ENCODE data around the gene USP9Y.
A peak's percentile ranks its signal among the peaks of the same experiment; 100 is the strongest.

Gene USP9Y

GRCh38 chrY:12846793-12847192 lies 145.8 kb downstream of the USP9Y start:
- H3K27ac ChIP-seq (ENCODE audit: low read depth, low read length) = no peak overlapping the region
- no peak overlapping the region for H3K4me3 ChIP-seq (ENCODE audit: low read depth in 1 of 2, low read length in 2 of 2)
- H3K4me1 ChIP-seq (ENCODE audit: control insufficient read depth in 1 of 2, insufficient read depth in 2 of 2, low read length in 2 of 2) = no peaks in the 10 kb centered on the region
- no peak overlapping the region for H3K9ac ChIP-seq (ENCODE audit: low read depth in 1 of 2, low read length in 2 of 2)
- H3K27me3 ChIP-seq (ENCODE audit: control insufficient read depth in 1 of 2, insufficient read depth in 2 of 2, low read length in 2 of 2) = no peaks in the 10 kb centered on the region
- no peaks in the 10 kb centered on the region for H3K9me3 ChIP-seq (ENCODE audit: control insufficient read depth in 1 of 2, low read length in 2 of 2)
- H3K36me3 ChIP-seq (ENCODE audit: control insufficient read depth in 1 of 2, insufficient read depth in 2 of 2, low read length in 2 of 2) = no peaks in the 10 kb centered on the region

- Histone ChIP-seq H3K27ac (ENCODE audit: low read depth, low read length) (no peak overlapping the region), H3K4me3 (ENCODE audit: low read depth in 1 of 2, low read length in 2 of 2) (no peak overlapping the region), H3K27me3 (ENCODE audit: control insufficient read depth in 1 of 2, insufficient read depth in 2 of 2, low read length in 2 of 2) (no peaks in the 10 kb centered on the region), H3K9ac (ENCODE audit: low read depth in 1 of 2, low read length in 2 of 2) (no peak overlapping the region), H3K9me3 (ENCODE audit: control insufficient read depth in 1 of 2, low read length in 2 of 2) (no peaks in the 10 kb centered on the region), H3K4me1 (ENCODE audit: control insufficient read depth in 1 of 2, insufficient read depth in 2 of 2, low read length in 2 of 2) (no peaks in the 10 kb centered on the region), H3K36me3 (ENCODE audit: control insufficient read depth in 1 of 2, insufficient read depth in 2 of 2, low read length in 2 of 2) (peaks cover 5 to 7% of the 10 kb centered on the region in 2 donors)
Observed at GRCh38 chrY:12855791-12856275, 154.8 kb downstream of the USP9Y start.

GRCh38 chrY:12867960-12868359 lies 166.9 kb downstream of the USP9Y start:
- Histone ChIP-seq H3K27me3 (ENCODE audit: control insufficient read depth in 1 of 2, insufficient read depth in 2 of 2, low read length in 2 of 2) (no peaks in the 10 kb centered on the region), H3K9me3 (ENCODE audit: control insufficient read depth in 1 of 2, low read length in 2 of 2) (no peaks in the 10 kb centered on the region), H3K9ac (ENCODE audit: low read depth in 1 of 2, low read length in 2 of 2) (no peak overlapping the region), H3K4me1 (ENCODE audit: control insufficient read depth in 1 of 2, insufficient read depth in 2 of 2, low read length in 2 of 2) (no peaks in the 10 kb centered on the region), H3K4me3 (ENCODE audit: low read depth in 1 of 2, low read length in 2 of 2) (no peak overlapping the region), H3K27ac (ENCODE audit: low read depth, low read length) (no peak overlapping the region), H3K36me3 (ENCODE audit: control insufficient read depth in 1 of 2, insufficient read depth in 2 of 2, low read length in 2 of 2) (no peaks in the 10 kb centered on the region)

GRCh38 chrY:12896973-12897372 lies 195.9 kb downstream of the USP9Y start:
- Histone ChIP-seq H3K27ac (ENCODE audit: low read depth, low read length) (no peak overlapping the region), H3K9me3 (ENCODE audit: control insufficient read depth in 1 of 2, low read length in 2 of 2) (no peaks in the 10 kb centered on the region), H3K4me1 (ENCODE audit: control insufficient read depth in 1 of 2, insufficient read depth in 2 of 2, low read length in 2 of 2) (no peaks in the 10 kb centered on the region), H3K27me3 (ENCODE audit: control insufficient read depth in 1 of 2, insufficient read depth in 2 of 2, low read length in 2 of 2) (no peaks in the 10 kb centered on the region), H3K36me3 (ENCODE audit: control insufficient read depth in 1 of 2, insufficient read depth in 2 of 2, low read length in 2 of 2) (no peaks in the 10 kb centered on the region), H3K9ac (ENCODE audit: low read depth in 1 of 2, low read length in 2 of 2) (no peak overlapping the region), H3K4me3 (ENCODE audit: low read depth in 1 of 2, low read length in 2 of 2) (no peak overlapping the region)

- H3K27me3 ChIP-seq (ENCODE audit: control insufficient read depth in 1 of 2, insufficient read depth in 2 of 2, low read length in 2 of 2) = no peaks in the 10 kb centered on the region
- H3K4me3 ChIP-seq (ENCODE audit: low read depth in 1 of 2, low read length in 2 of 2) = no peak overlapping the region
- no peak overlapping the region for H3K9ac ChIP-seq (ENCODE audit: low read depth in 1 of 2, low read length in 2 of 2)
- H3K36me3 ChIP-seq (ENCODE audit: control insufficient read depth in 1 of 2, insufficient read depth in 2 of 2, low read length in 2 of 2) = no peaks in the 10 kb centered on the region
- H3K9me3 ChIP-seq (ENCODE audit: control insufficient read depth in 1 of 2, low read length in 2 of 2) = no peaks in the 10 kb centered on the region
- no peaks in the 10 kb centered on the region for H3K4me1 ChIP-seq (ENCODE audit: control insufficient read depth in 1 of 2, insufficient read depth in 2 of 2, low read length in 2 of 2)
- H3K27ac ChIP-seq (ENCODE audit: low read depth, low read length) = no peak overlapping the region
Observed at GRCh38 chrY:12898604-12899003, 197.6 kb downstream of the USP9Y start.

- H3K4me1 ChIP-seq (ENCODE audit: control insufficient read depth in 1 of 2, insufficient read depth in 2 of 2, low read length in 2 of 2) = peaks cover 3 to 10% of the 10 kb centered on the region in 2 donors
- no peaks in the 10 kb centered on the region for H3K27me3 ChIP-seq (ENCODE audit: control insufficient read depth in 1 of 2, insufficient read depth in 2 of 2, low read length in 2 of 2)
- no peaks in the 10 kb centered on the region for H3K36me3 ChIP-seq (ENCODE audit: control insufficient read depth in 1 of 2, insufficient read depth in 2 of 2, low read length in 2 of 2)
- peak within 1 kb of the TSS; percentile 97 to 98 for H3K4me3 ChIP-seq (ENCODE audit: low read depth in 1 of 2, low read length in 2 of 2)
- H3K27ac ChIP-seq (ENCODE audit: low read depth, low read length) = peak within 1 kb of the TSS; percentile 98
- peak within 1 kb of the TSS; percentile 98 to 99 for H3K9ac ChIP-seq (ENCODE audit: low read depth in 1 of 2, low read length in 2 of 2)
- H3K9me3 ChIP-seq (ENCODE audit: control insufficient read depth in 1 of 2, low read length in 2 of 2) = no peaks in the 10 kb centered on the region
Observed at GRCh38 chrY:12904618-12905516, 203.8 kb downstream of the USP9Y start, which contains the start of gene DDX3Y. Gene DDX3Y (plus strand): TSS chrY:12904868. CDS start chrY:12904937, 69 bp downstream.

GRCh38 chrY:12905517-12905872 lies 204.5 kb downstream of the USP9Y start:
- peak overlapping the region; percentile 98 to 99 for H3K9ac ChIP-seq (ENCODE audit: low read depth in 1 of 2, low read length in 2 of 2)

GRCh38 chrY:12905895-12906294 lies 204.9 kb downstream of the USP9Y start:
- Histone ChIP-seq H3K27me3 (ENCODE audit: control insufficient read depth in 1 of 2, insufficient read depth in 2 of 2, low read length in 2 of 2) (no peaks in the 10 kb centered on the region), H3K4me3 (ENCODE audit: low read depth in 1 of 2, low read length in 2 of 2) (peak overlapping the region; percentile 97 to 98), H3K36me3 (ENCODE audit: control insufficient read depth in 1 of 2, insufficient read depth in 2 of 2, low read length in 2 of 2) (no peaks in the 10 kb centered on the region), H3K4me1 (ENCODE audit: control insufficient read depth in 1 of 2, insufficient read depth in 2 of 2, low read length in 2 of 2) (peaks cover 3 to 10% of the 10 kb centered on the region in 2 donors), H3K9ac (ENCODE audit: low read depth in 1 of 2, low read length in 2 of 2) (peak overlapping the region; percentile 98 to 99), H3K9me3 (ENCODE audit: control insufficient read depth in 1 of 2, low read length in 2 of 2) (no peaks in the 10 kb centered on the region), H3K27ac (ENCODE audit: low read depth, low read length) (no peak overlapping the region)

More at GRCh38 chrY:12905517-12905872, 204.5 kb downstream of the USP9Y start:
- no peaks in the 10 kb centered on the region for H3K36me3 ChIP-seq (ENCODE audit: control insufficient read depth in 1 of 2, insufficient read depth in 2 of 2, low read length in 2 of 2)
- no peaks in the 10 kb centered on the region for H3K9me3 ChIP-seq (ENCODE audit: control insufficient read depth in 1 of 2, low read length in 2 of 2)
- peak overlapping the region; percentile 97 to 98 for H3K4me3 ChIP-seq (ENCODE audit: low read depth in 1 of 2, low read length in 2 of 2)
- peaks cover 3 to 10% of the 10 kb centered on the region in 2 donors for H3K4me1 ChIP-seq (ENCODE audit: control insufficient read depth in 1 of 2, insufficient read depth in 2 of 2, low read length in 2 of 2)
- peak overlapping the region; percentile 98 for H3K27ac ChIP-seq (ENCODE audit: low read depth, low read length)
- no peaks in the 10 kb centered on the region for H3K27me3 ChIP-seq (ENCODE audit: control insufficient read depth in 1 of 2, insufficient read depth in 2 of 2, low read length in 2 of 2)

Measured in duodenal mucosa (tissue), 2 donors.